Peyer's patch (tissue), 4 donors: ENCODE results near the gene SPATA16. TPM values are rescaled to one million over a fixed set of nuclear protein-coding genes. Genes with fewer than 3 reads are reported as not detected.

Source experiments
- DNase-seq, 3 donors: peaks; one replicate each; pipeline ENCODE4 v3.0.0-alpha.2; 2017 to 2019
- H3K27ac ChIP-seq, 4 donors: fragments of 200-600 bp; sonication (generic); one replicate each; pipeline ENCODE4 v1.5.1; 2016 to 2019
- H3K27me3 ChIP-seq, 2 donors: fragments of 200-600 bp; sonication (generic); one replicate each; pipeline ENCODE4 v1.5.1; 2019
- H3K36me3 ChIP-seq, 3 donors: fragments of 200-600 bp; sonication (generic); one replicate each; pipeline ENCODE4 v1.5.1; 2016 to 2019
- H3K4me1 ChIP-seq, 4 donors: fragments of 200-600 bp; sonication (generic); one replicate each; pipeline ENCODE4 v1.5.1; 2016 to 2019
- H3K4me3 ChIP-seq, 4 donors: fragments of 200-600 bp; sonication (generic); 1 replicate in 3 of 4; 2 replicates in 1 of 4; pipeline ENCODE4 v1.5.1; 2016 to 2019; ENCODE audit warnings: mild to moderate bottlenecking in 1 of 4
- H3K9me3 ChIP-seq, 4 donors: fragments of 200-600 bp; sonication (generic); one replicate each; pipeline ENCODE4 v1.5.1; 2016 to 2019; ENCODE audit warnings: mild to moderate bottlenecking in 1 of 4
- CTCF ChIP-seq, 6 experiments: fragments of 450-650 bp in 4 of 6; fragments of 200-600 bp in 2 of 6; sonication (generic) in 1 of 6; IDR thresholded peaks; one replicate each; pipeline ENCODE4 v1.5.1; 2017 to 2019; ENCODE audit warnings: antibody characterized with exemption in 6 of 6, mild to moderate bottlenecking in 3 of 6, moderate library complexity in 1 of 6
- POLR2A ChIP-seq, 2 donors: fragments of 450-650 bp; IDR thresholded peaks; one replicate each; pipeline ENCODE4 v1.5.1; 2017; ENCODE audit warnings: antibody characterized with exemption in 2 of 2, mild to moderate bottlenecking in 2 of 2, moderate library complexity in 2 of 2
- total RNA-seq, 4 donors: library from RNA; depleted of rRNA; stranded (reverse); fragments of >200 nt; gene quantifications; one replicate each; pipeline ENCODE4 v1.1.0, GENCODE V29; 2016

Gene SPATA16
- total RNA-seq, 4 donors from 2014 or later: not detected

- H3K4me3 ChIP-seq: no peak overlapping the region
- no peaks in the 10 kb centered on the region for H3K9me3 ChIP-seq
Measured at GRCh38 chr3:172913911-172914655, 227.0 kb downstream of the SPATA16 start.

GRCh38 chr3:172911142-172911541 lies 229.9 kb downstream of the SPATA16 start:
- no peak for DNase-seq
- Histone ChIP-seq H3K27ac (no peak overlapping the region), H3K36me3 (no peaks in the 10 kb centered on the region), H3K4me1 (no peaks in the 10 kb centered on the region), H3K27me3 (no peaks in the 10 kb centered on the region), H3K4me3 (no peak overlapping the region), H3K9me3 (no peaks in the 10 kb centered on the region)
- TF ChIP-seq CTCF (IDR thresholded peaks at IDR 0.05) (no peak), POLR2A (IDR thresholded peaks at IDR 0.05) (no peak)

More at GRCh38 chr3:172913911-172914655, 227.0 kb downstream of the SPATA16 start:
- Histone ChIP-seq H3K27ac (no peak overlapping the region), H3K4me1 (no peaks in the 10 kb centered on the region), H3K27me3 (no peaks in the 10 kb centered on the region), H3K36me3 (no peaks in the 10 kb centered on the region)
- no peak for TF ChIP-seq CTCF (IDR thresholded peaks at IDR 0.05)
- TF ChIP-seq POLR2A (IDR thresholded peaks at IDR 0.05): no peak
- DNase-seq: no peak

- Histone ChIP-seq H3K9me3 (no peaks in the 10 kb centered on the region), H3K4me3 (no peak overlapping the region), H3K4me1 (no peaks in the 10 kb centered on the region), H3K36me3 (no peaks in the 10 kb centered on the region), H3K27ac (no peak overlapping the region), H3K27me3 (no peaks in the 10 kb centered on the region)
- TF ChIP-seq POLR2A (IDR thresholded peaks at IDR 0.05): no peak
- no peak for DNase-seq
Measured at GRCh38 chr3:172908771-172909270, 232.2 kb downstream of the SPATA16 start.

- Histone ChIP-seq H3K4me1 (no peaks in the 10 kb centered on the region), H3K27ac (no peak overlapping the region), H3K27me3 (no peaks in the 10 kb centered on the region), H3K4me3 (no peak overlapping the region), H3K36me3 (no peaks in the 10 kb centered on the region), H3K9me3 (no peaks in the 10 kb centered on the region)
- TF ChIP-seq POLR2A (IDR thresholded peaks at IDR 0.05) (no peak), CTCF (IDR thresholded peaks at IDR 0.05) (no peak)
- no peak for DNase-seq
Measured at GRCh38 chr3:172905451-172905850, 235.6 kb downstream of the SPATA16 start.

- no peak overlapping the region for H3K27ac ChIP-seq
- TF ChIP-seq CTCF (IDR thresholded peaks at IDR 0.05) (no peak), POLR2A (IDR thresholded peaks at IDR 0.05) (no peak)
- no peaks in the 10 kb centered on the region for H3K9me3 ChIP-seq
- DNase-seq: no peak
- H3K4me1 ChIP-seq: no peaks in the 10 kb centered on the region
- no peak overlapping the region for H3K4me3 ChIP-seq
- H3K27me3 ChIP-seq: no peaks in the 10 kb centered on the region
- H3K36me3 ChIP-seq: no peaks in the 10 kb centered on the region
Measured at GRCh38 chr3:172904711-172905373, 236.2 kb downstream of the SPATA16 start.

- Histone ChIP-seq H3K4me3 (no peak overlapping the region), H3K4me1 (no peaks in the 10 kb centered on the region), H3K27me3 (no peaks in the 10 kb centered on the region), H3K9me3 (no peaks in the 10 kb centered on the region), H3K36me3 (no peaks in the 10 kb centered on the region), H3K27ac (no peak overlapping the region)
- TF ChIP-seq POLR2A (IDR thresholded peaks at IDR 0.05): no peak
- TF ChIP-seq CTCF (IDR thresholded peaks at IDR 0.05): no peak
- DNase-seq: no peak
Measured at GRCh38 chr3:172903642-172904320, 237.3 kb downstream of the SPATA16 start.
